Measurements from ENCODE around the gene PCBP2. TPM values are rescaled to one million over a fixed set of nuclear protein-coding genes. Genes with fewer than 3 reads are reported as not detected.
A peak's percentile ranks its signal among the peaks of the same experiment; 100 is the strongest.

PCBP2 gene
- total RNA-seq, 3 donors from 2014 or later = 512 to 722 (median 529) TPM

DNA sequence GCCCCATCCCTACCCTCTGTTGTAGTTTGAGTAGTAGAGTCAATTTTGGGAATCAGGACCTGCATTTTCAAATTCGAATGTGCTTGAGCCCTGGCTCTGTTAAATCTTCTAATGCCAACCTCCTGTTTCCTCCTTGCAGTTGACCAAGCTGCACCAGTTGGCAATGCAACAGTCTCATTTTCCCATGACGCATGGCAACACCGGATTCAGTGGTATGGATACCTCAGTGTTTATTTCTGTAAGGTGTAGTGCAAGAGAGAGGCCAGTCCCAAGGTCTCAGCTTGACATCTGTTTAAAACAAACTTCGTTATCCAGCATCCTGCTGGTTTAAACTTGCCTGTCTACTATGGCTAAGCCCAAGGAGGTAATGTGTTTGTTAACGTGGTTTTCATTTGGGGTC, 15.2 kb downstream of the PCBP2 start:
- H3K4me3 ChIP-seq = no peak overlapping the region
- H3K27ac ChIP-seq = no peak overlapping the region
- TF ChIP-seq POLR2A (IDR thresholded peaks at IDR 0.05) = no peak
- TF ChIP-seq, protein P1, sequence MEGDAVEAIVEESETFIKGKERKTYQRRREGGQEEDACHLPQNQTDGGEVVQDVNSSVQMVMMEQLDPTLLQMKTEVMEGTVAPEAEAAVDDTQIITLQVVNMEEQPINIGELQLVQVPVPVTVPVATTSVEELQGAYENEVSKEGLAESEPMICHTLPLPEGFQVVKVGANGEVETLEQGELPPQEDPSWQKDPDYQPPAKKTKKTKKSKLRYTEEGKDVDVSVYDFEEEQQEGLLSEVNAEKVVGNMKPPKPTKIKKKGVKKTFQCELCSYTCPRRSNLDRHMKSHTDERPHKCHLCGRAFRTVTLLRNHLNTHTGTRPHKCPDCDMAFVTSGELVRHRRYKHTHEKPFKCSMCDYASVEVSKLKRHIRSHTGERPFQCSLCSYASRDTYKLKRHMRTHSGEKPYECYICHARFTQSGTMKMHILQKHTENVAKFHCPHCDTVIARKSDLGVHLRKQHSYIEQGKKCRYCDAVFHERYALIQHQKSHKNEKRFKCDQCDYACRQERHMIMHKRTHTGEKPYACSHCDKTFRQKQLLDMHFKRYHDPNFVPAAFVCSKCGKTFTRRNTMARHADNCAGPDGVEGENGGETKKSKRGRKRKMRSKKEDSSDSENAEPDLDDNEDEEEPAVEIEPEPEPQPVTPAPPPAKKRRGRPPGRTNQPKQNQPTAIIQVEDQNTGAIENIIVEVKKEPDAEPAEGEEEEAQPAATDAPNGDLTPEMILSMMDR (IDR thresholded peaks at IDR 0.05) = no peak
- TF ChIP-seq POLR2AphosphoS5 (IDR thresholded peaks at IDR 0.05) = no peak
- intact Hi-C loops (cut with DNase I; ENCODE audit: low total_unique reads) = no loop called here
- no peaks in the 10 kb centered on the region for H3K9me3 ChIP-seq
- H3K27me3 ChIP-seq = no peaks in the 10 kb centered on the region
- peaks cover 17% of the 10 kb centered on the region for H3K36me3 ChIP-seq
- H3K4me1 ChIP-seq = no peaks in the 10 kb centered on the region
- no peak for DNase-seq (ENCODE audit: low spot score in 2 of 2)

- no peak for DNase-seq (ENCODE audit: low spot score in 2 of 2)
- Histone ChIP-seq H3K4me3 (no peak overlapping the region), H3K4me1 (no peaks in the 10 kb centered on the region), H3K27me3 (no peaks in the 10 kb centered on the region), H3K27ac (no peak overlapping the region), H3K36me3 (peaks cover 11% of the 10 kb centered on the region), H3K9me3 (no peaks in the 10 kb centered on the region)
- intact Hi-C loops (cut with DNase I; ENCODE audit: low total_unique reads) = no loop called here
- TF ChIP-seq, protein P1 (IDR thresholded peaks at IDR 0.05) = no peak
- TF ChIP-seq POLR2AphosphoS5 (IDR thresholded peaks at IDR 0.05) = no peak
- TF ChIP-seq POLR2A (IDR thresholded peaks at IDR 0.05) = no peak
Observed at GRCh38 chr12:53467880-53468279, 16.0 kb downstream of the PCBP2 start.

DNA sequence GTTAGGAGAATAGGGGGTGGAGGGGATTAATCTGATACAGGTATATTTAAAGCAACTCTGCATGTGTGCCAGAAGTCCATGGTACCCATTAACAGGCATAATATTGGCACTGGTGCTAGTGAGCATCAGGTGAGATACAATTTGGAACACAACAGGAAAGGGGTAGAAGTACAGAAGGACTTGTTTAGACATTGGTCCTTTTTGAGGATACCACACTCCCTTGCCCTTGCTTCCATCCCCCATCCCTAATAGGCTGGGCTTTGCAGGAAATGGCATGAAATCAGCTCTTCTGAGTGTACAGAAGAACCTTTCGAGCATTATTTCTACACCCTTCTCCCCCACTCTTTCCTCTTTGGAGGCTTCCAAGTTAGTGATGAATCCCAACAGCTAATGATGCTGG, 16.4 kb downstream of the PCBP2 start:
- H3K27ac ChIP-seq = no peak overlapping the region
- TF ChIP-seq POLR2A (IDR thresholded peaks at IDR 0.05) = no peak
- no peaks in the 10 kb centered on the region for H3K9me3 ChIP-seq
- no peak overlapping the region for H3K4me3 ChIP-seq
- no peaks in the 10 kb centered on the region for H3K27me3 ChIP-seq
- H3K4me1 ChIP-seq = peaks cover 0 to 1% of the 10 kb centered on the region in 2 donors
- intact Hi-C loops (cut with DNase I; ENCODE audit: low total_unique reads) = no loop called here
- no peak for DNase-seq (ENCODE audit: low spot score in 2 of 2)
- peaks cover 11% of the 10 kb centered on the region for H3K36me3 ChIP-seq

DNA sequence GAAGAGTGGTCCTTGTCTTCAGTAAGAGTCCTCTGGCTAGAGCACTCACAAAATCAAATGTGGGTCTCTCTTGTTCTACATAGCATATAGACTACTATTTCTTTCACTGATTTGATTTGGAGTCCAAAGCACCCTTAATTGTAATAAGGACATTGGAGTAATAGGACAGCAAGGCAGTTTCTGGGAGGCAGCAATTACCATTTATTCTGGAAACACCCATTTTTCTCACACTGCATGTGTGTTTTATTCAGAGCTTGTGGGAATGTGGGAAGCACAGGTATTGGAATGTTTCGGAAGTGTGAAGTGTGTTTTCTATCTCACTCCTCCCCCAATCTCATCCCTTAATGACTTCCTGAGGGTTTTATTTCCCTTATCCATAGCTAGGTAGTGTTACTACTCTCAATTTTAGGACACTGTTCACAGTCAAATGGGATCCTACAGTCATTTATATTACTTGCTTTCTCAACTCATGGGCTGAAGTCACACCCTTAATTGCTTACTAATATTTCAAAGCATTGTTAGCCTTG, 20.2 kb downstream of the PCBP2 start:
- TF ChIP-seq POLR2AphosphoS5 (IDR thresholded peaks at IDR 0.05) = no peak
- TF ChIP-seq, protein P1 (IDR thresholded peaks at IDR 0.05) = no peak
- Histone ChIP-seq H3K27me3 (no peaks in the 10 kb centered on the region), H3K9me3 (no peaks in the 10 kb centered on the region), H3K36me3 (peaks cover 13% of the 10 kb centered on the region), H3K4me3 (no peak overlapping the region), H3K4me1 (peaks cover 0 to 5% of the 10 kb centered on the region in 2 donors), H3K27ac (peak overlapping the region in 1 of 2 donors; percentile 17)
- intact Hi-C loops (cut with DNase I; ENCODE audit: low total_unique reads) = no loop called here
- no peak for DNase-seq (ENCODE audit: low spot score in 2 of 2)

DNA sequence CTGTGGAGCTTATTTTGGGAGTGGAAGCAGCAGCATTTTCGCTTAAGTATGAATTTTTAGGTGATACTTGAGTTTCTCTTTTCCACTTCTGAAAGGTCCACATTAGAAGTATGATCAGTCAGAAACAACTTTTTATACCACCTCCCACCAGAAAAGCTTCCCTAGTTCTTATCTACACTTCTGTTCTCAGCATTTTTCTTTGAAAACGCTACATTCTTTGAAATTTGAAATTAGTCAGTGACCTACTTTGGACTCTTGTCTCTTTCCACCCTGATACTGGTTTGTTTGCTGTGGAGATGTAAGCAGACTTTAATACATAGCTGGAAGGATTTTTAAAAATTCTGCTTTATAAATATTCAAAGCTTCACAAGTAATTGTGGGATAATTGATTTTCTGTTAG, 22.2 kb downstream of the PCBP2 start:
- DNase-seq (ENCODE audit: low spot score in 2 of 2) = no peak
- intact Hi-C loops (cut with DNase I; ENCODE audit: low total_unique reads) = no loop called here
- H3K27ac ChIP-seq = peak overlapping the region in 1 of 2 donors; percentile 50
- peaks cover 7% of the 10 kb centered on the region for H3K36me3 ChIP-seq
- no peak overlapping the region for H3K4me3 ChIP-seq
- peaks cover 0 to 5% of the 10 kb centered on the region in 2 donors for H3K4me1 ChIP-seq
- TF ChIP-seq POLR2AphosphoS5 (IDR thresholded peaks at IDR 0.05) = no peak
- TF ChIP-seq, protein P1 (IDR thresholded peaks at IDR 0.05) = no peak
- TF ChIP-seq POLR2A (IDR thresholded peaks at IDR 0.05) = no peak
- no peaks in the 10 kb centered on the region for H3K9me3 ChIP-seq
- no peaks in the 10 kb centered on the region for H3K27me3 ChIP-seq

DNA sequence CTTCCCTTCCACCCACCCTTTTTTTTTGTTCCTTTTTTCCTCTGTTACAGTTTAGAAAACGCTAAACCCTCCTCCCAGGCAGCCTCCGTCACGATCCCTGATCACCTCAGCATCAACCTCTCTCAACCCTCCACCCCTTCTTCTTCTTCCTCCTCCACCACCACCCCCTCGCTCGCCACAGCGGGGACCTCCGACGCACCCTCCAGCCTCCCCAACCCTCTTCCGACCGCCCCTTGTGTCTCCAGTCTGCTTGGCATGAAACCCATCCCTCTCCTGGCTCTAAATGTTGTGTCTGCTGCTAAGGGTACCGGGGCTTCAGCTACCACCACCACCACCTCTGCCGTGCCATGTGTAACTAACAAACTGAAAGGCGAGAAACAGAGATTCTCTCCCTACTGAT, 22.9 kb downstream of the PCBP2 start:
- Histone ChIP-seq H3K9me3 (no peaks in the 10 kb centered on the region), H3K4me3 (peak overlapping the region in 1 of 3 donors; percentile 29), H3K4me1 (peaks cover 0 to 5% of the 10 kb centered on the region in 2 donors), H3K36me3 (peaks cover 7% of the 10 kb centered on the region), H3K27ac (peak overlapping the region; percentile 50 to 73), H3K27me3 (no peaks in the 10 kb centered on the region)
- DNase-seq (ENCODE audit: low spot score in 2 of 2) = no peak
- intact Hi-C loops (cut with DNase I; ENCODE audit: low total_unique reads) = no loop called here
- no peak for TF ChIP-seq POLR2A (IDR thresholded peaks at IDR 0.05)
- no peak for TF ChIP-seq POLR2AphosphoS5 (IDR thresholded peaks at IDR 0.05)
- TF ChIP-seq, protein P1 (IDR thresholded peaks at IDR 0.05) = no peak
